Activated T-cell treated with anti-CD3 and anti-CD28 coated beads for 4 hours (primary cell): Measurements from ENCODE around the gene TRIM61.
"Not testable (repeated sequence)": the region's sequence is repeated elsewhere in the genome, so short reads cannot be mapped to it uniquely, and the experiment has no call there.

ENCODE experiments used
- DNase-seq: peaks from one replicate; pipeline ENCODE4 v3.0.0-alpha.2; 2020

TRIM61 gene

GRCh38 chr4:164956766-164957643 lies 20.5 kb downstream of the TRIM61 start:
- DNase-seq: peak; percentile 46

GRCh38 chr4:164955107-164955805 lies 22.2 kb downstream of the TRIM61 start:
- DNase-seq: no peak

- no peak for DNase-seq
Observed at GRCh38 chr4:164952551-164952950, 24.9 kb downstream of the TRIM61 start.

- DNase-seq: no peak
Observed at GRCh38 chr4:164949448-164950143, 27.9 kb downstream of the TRIM61 start.

- no peak for DNase-seq
Observed at GRCh38 chr4:164948975-164949374, 28.5 kb downstream of the TRIM61 start.

GRCh38 chr4:164948006-164948405 lies 29.5 kb downstream of the TRIM61 start:
- DNase-seq: not testable (repeated sequence)

- DNase-seq: no peak
Observed at GRCh38 chr4:164946810-164947209, 30.6 kb downstream of the TRIM61 start.

- no peak for DNase-seq
Observed at GRCh38 chr4:164945146-164945545, 32.3 kb downstream of the TRIM61 start.

GRCh38 chr4:164943192-164943591 lies 34.3 kb downstream of the TRIM61 start:
- no peak for DNase-seq

- DNase-seq: no peak
Observed at GRCh38 chr4:164937576-164938270, 39.7 kb downstream of the TRIM61 start.

GRCh38 chr4:164935865-164936606 lies 41.4 kb downstream of the TRIM61 start:
- not testable (repeated sequence) for DNase-seq

- no peak for DNase-seq
Observed at GRCh38 chr4:164935363-164935762, 42.1 kb downstream of the TRIM61 start.

GRCh38 chr4:164933244-164933643 lies 44.2 kb downstream of the TRIM61 start:
- no peak for DNase-seq

GRCh38 chr4:164931551-164932324 lies 45.7 kb downstream of the TRIM61 start:
- DNase-seq: no peak

GRCh38 chr4:164930647-164931046 lies 46.8 kb downstream of the TRIM61 start:
- DNase-seq: no peak

- not testable (repeated sequence) for DNase-seq
Observed at GRCh38 chr4:164927101-164927500, 50.4 kb downstream of the TRIM61 start.

GRCh38 chr4:164926301-164926700 lies 51.2 kb downstream of the TRIM61 start:
- DNase-seq: no peak

GRCh38 chr4:164924670-164925238 lies 52.7 kb downstream of the TRIM61 start:
- no peak for DNase-seq

- DNase-seq: no peak
Observed at GRCh38 chr4:164918956-164919355, 58.5 kb downstream of the TRIM61 start.
